GM21576 (cell line): ENCODE measurements around the gene SLC15A1.
"Not testable (repeated sequence)": the region's sequence is repeated elsewhere in the genome, so short reads cannot be mapped to it uniquely, and the experiment has no call there.

Experiments
- ATAC-seq: cut with Tn5 transposase; IDR thresholded peaks from one replicate; pipeline ENCODE4 v1.9.1; 2021; ENCODE audit warnings: mild to moderate bottlenecking, moderate library complexity; ENCODE audit not compliant: unreplicated experiment

SLC15A1 gene

DNA sequence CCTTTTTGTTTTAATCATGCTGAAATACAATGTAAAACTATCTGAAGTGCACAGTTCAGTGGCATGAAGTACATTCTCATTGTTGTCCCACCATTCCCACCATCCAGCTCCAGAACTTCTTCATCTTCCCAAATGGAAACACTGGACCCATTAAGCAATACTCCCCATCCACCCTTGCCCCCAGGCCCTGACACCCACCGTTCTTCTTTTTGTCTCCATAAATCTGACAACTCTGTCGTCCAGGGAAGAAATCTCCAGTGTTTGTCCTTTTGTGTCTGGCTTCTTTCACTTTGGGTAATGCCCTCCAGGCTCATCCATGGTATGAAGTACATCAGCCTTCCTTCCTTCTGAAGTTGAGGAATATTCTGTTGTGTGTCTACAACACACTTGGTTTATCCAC, 2.6 kb upstream of the SLC15A1 start:
- ATAC-seq = no peak

- not testable (repeated sequence) for ATAC-seq
These were observed 2.0 kb upstream of the SLC15A1 start for GRCh38 chr13:98754468-98754867.

GRCh38 chr13:98751861-98752466, 508 bp downstream of the SLC15A1 start:
- no peak for ATAC-seq

GRCh38 chr13:98751367-98751782, 1.1 kb downstream of the SLC15A1 start:
- ATAC-seq = no peak

DNA sequence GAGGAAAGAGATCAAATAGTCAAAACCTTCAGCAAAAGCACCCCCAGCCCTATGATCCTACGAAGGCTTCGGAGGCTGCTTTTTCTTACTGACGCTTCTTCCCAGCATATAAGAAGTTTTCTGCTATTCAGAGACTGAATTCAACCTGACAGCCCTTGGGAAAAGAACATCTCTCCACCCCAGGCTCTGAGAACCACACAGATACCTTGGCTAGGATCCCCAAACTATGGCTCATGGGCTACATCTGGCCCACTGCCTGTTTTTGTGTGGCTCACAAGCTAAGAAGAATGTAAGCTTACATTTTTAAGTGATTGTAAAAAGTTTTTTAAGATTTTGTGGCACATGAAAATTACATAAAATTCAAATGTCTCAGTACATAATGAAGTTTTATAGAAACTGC, 3.0 kb downstream of the SLC15A1 start:
- no peak for ATAC-seq

GRCh38 chr13:98746968-98747367, 5.5 kb downstream of the SLC15A1 start:
- no peak for ATAC-seq

DNA sequence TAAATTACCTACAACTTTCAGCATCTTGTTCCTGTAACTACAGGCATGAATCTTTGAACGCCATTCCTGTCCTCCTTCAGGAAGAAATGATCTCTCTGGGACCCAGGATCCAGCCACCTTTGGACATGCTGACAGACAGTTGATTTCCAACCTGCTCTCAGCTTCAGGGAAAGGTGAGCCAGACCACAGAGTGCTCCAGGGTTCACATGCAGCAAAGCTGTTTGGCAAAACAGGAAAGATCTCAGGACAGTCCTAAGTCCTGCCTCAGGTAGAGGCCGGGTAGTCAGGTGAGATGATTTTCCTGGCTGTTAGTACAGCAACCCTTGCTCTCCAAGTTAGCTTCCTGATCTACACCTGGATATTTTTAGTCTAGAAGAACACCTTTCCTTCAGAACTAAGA, 9.1 kb downstream of the SLC15A1 start:
- ATAC-seq = no peak

GRCh38 chr13:98742961-98743360, 9.5 kb downstream of the SLC15A1 start:
- no peak for ATAC-seq

- no peak for ATAC-seq
These were observed 10.6 kb downstream of the SLC15A1 start for GRCh38 chr13:98741741-98742435.

DNA sequence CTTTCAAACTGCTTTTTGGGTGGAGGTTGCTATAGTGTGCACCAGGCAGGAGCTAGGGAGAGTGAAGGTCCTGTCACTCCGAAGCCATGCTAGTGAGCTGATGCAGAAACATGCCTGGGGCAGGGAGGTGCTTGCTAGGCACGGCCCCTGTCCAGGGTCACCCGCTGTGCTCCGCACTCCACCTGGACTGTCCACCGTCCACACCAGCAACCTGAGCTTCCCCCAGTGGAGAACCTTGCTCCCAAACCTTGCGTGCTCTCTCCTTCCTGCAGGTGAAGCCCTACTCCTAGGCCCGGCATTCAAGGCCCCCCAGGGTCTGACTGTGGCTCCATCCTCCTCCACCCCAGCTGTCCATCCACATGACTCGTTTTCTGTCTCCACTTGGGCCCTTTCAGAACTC, 12.3 kb downstream of the SLC15A1 start:
- ATAC-seq = no peak

- no peak for ATAC-seq
These were observed 13.5 kb downstream of the SLC15A1 start for GRCh38 chr13:98738993-98739392.

GRCh38 chr13:98738213-98738612, 14.3 kb downstream of the SLC15A1 start:
- ATAC-seq = no peak

GRCh38 chr13:98731925-98732324, 20.5 kb downstream of the SLC15A1 start:
- ATAC-seq = no peak

GRCh38 chr13:98731038-98731437, 21.4 kb downstream of the SLC15A1 start:
- no peak for ATAC-seq

GRCh38 chr13:98730441-98730840, 22.0 kb downstream of the SLC15A1 start:
- no peak for ATAC-seq

DNA sequence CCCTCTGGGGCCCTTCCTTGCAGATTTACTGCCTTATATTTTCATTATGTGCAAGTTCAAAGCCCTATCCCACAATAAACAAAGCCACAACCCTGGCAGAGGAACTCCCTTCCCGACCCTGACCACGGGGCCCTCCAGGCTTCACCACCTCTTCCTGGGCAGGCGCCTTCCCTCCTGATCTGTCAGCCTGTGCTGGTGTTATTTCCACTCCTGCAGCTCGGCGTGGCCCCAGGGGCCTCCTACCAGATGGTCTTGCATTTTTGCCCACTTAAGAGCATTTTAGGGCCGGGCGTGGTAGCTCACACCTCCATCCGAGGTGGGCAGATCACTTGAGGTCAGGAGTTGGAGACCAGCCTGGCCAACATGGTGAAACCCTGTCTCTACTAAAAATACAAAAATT, 22.8 kb downstream of the SLC15A1 start:
- no peak for ATAC-seq

DNA sequence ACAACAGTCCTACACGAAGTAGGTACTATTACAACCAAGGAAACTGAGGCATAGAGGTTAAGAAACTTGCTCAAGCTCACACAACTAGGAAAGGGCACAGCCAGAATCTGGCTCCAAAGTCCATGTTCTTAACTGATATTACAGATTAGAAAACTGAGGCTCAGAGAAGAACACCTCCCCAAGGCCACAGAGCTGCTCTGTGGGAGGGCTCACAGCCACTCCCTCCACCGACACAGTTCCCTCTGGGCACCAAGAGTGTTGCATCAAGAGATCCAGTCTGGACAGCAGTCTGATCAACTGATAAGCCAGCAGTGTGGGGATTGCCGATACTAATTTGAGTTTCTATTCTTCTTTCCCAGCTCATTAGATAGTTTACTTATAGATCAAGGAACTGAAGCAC, 29.5 kb downstream of the SLC15A1 start:
- ATAC-seq = no peak

- no peak for ATAC-seq
These were observed 30.5 kb downstream of the SLC15A1 start for GRCh38 chr13:98721825-98722510.

- no peak for ATAC-seq
These were observed 32.8 kb downstream of the SLC15A1 start for GRCh38 chr13:98719527-98720250.

- no peak for ATAC-seq
These were observed 34.6 kb downstream of the SLC15A1 start for GRCh38 chr13:98717891-98718290.

- ATAC-seq = no peak
These were observed 35.2 kb downstream of the SLC15A1 start for GRCh38 chr13:98717256-98717655.

- ATAC-seq = no peak
These were observed 42.0 kb downstream of the SLC15A1 start for GRCh38 chr13:98710521-98710920.
